Calu3 (cell line): ENCODE measurements around the gene SCIMP. TPM values are rescaled to one million over a fixed set of nuclear protein-coding genes. Genes with fewer than 3 reads are reported as not detected.

Source experiments
- BruUV-seq: library from RNA; stranded (reverse); fragments of 400-500 nt; replicated peaks from 2 replicates; lab custom pipeline; 2021; lab: Mats Ljungman, UMichigan
- CTCF ChIA-PET: fragments of 300-600 bp; sonication (Branson Sonifier 250); formaldehyde crosslinking; loops from one replicate; lab custom pipeline; 2022; ENCODE audit warnings: antibody characterized with exemption; lab: Charles Lee
- DNase-seq: peaks from one replicate; pipeline ENCODE4 v3.0.0; 2022
- H3K27ac Mint-ChIP-seq: one replicate; pipeline ENCODE4 v1.8.0; 2022; ENCODE audit warnings: mixed read lengths; ENCODE audit not compliant: unreplicated experiment
- H3K27me3 Mint-ChIP-seq: one replicate; pipeline ENCODE4 v1.8.0; 2022; ENCODE audit warnings: mixed read lengths; ENCODE audit not compliant: unreplicated experiment
- H3K36me3 Mint-ChIP-seq: one replicate; pipeline ENCODE4 v1.8.0; 2022; ENCODE audit warnings: mild to moderate bottlenecking, moderate library complexity, mixed read lengths; ENCODE audit not compliant: insufficient read depth, unreplicated experiment
- H3K4me1 Mint-ChIP-seq: one replicate; pipeline ENCODE4 v1.8.0; 2022; ENCODE audit warnings: mild to moderate bottlenecking, low read depth, mixed read lengths; ENCODE audit not compliant: unreplicated experiment
- H3K4me3 Mint-ChIP-seq: one replicate; pipeline ENCODE4 v1.8.0; 2022; ENCODE audit warnings: mild to moderate bottlenecking, low read depth, moderate library complexity, mixed read lengths; ENCODE audit not compliant: unreplicated experiment
- H3K9me3 Mint-ChIP-seq: one replicate; pipeline ENCODE4 v1.8.0; 2022; ENCODE audit warnings: low read depth, mixed read lengths; ENCODE audit not compliant: unreplicated experiment
- CTCF ChIP-seq: fragments of 200-600 bp; IDR thresholded peaks from one replicate; pipeline ENCODE4 v1.8.0; 2022; ENCODE audit warnings: antibody characterized with exemption; ENCODE audit not compliant: unreplicated experiment
- intact Hi-C: fragments of 100-400 bp; cut with micrococcal nuclease; formaldehyde crosslinking; loops from one replicate; pipeline ENCODE4 v1.10.0; 2022; ENCODE audit not compliant: unreplicated experiment
- total RNA-seq: library from RNA; stranded (reverse); gene quantifications from 2 replicates; pipeline ENCODE4 v1.2.3, GENCODE V29; 2022

The SCIMP gene
- total RNA-seq, 1 experiment from 2014 or later, result not detected

- CTCF ChIA-PET, result no interaction called here
- H3K27ac Mint-ChIP-seq, result no peak overlapping the region
- no peaks in the 10 kb centered on the region for H3K36me3 Mint-ChIP-seq
- no peaks in the 10 kb centered on the region for H3K27me3 Mint-ChIP-seq
- H3K4me3 Mint-ChIP-seq, result no peak overlapping the region
- no peak for TF ChIP-seq CTCF
- no peaks in the 10 kb centered on the region for H3K4me1 Mint-ChIP-seq
- intact Hi-C loops, result no loop called here
- BruUV-seq, result no TSS peak
- H3K9me3 Mint-ChIP-seq, result peaks cover 8% of the 10 kb centered on the region
- DNase-seq, result no peak
Measured at GRCh38 chr17:5201011-5201410, 33.6 kb downstream of the SCIMP start.

GRCh38 chr17:5200360-5200759, 34.3 kb downstream of the SCIMP start:
- intact Hi-C loops, result no loop called here
- H3K4me1 Mint-ChIP-seq, result no peaks in the 10 kb centered on the region
- CTCF ChIA-PET, result no interaction called here
- no TSS peak for BruUV-seq
- no peak overlapping the region for H3K27ac Mint-ChIP-seq
- H3K4me3 Mint-ChIP-seq, result no peak overlapping the region
- no peaks in the 10 kb centered on the region for H3K27me3 Mint-ChIP-seq
- no peaks in the 10 kb centered on the region for H3K36me3 Mint-ChIP-seq
- TF ChIP-seq CTCF, result no peak
- no peak for DNase-seq
- H3K9me3 Mint-ChIP-seq, result peaks cover 8% of the 10 kb centered on the region

- H3K4me3 Mint-ChIP-seq, result no peak overlapping the region
- intact Hi-C loops, result no loop called here
- no peaks in the 10 kb centered on the region for H3K27me3 Mint-ChIP-seq
- no peak overlapping the region for H3K27ac Mint-ChIP-seq
- H3K9me3 Mint-ChIP-seq, result peaks cover 2% of the 10 kb centered on the region
- CTCF ChIA-PET, result no interaction called here
- TF ChIP-seq CTCF, result no peak
- no peaks in the 10 kb centered on the region for H3K4me1 Mint-ChIP-seq
- no peak for DNase-seq
- H3K36me3 Mint-ChIP-seq, result no peaks in the 10 kb centered on the region
- BruUV-seq, result no TSS peak
Measured at GRCh38 chr17:5198472-5198871, 36.2 kb downstream of the SCIMP start.

GRCh38 chr17:5194346-5194745, 40.3 kb downstream of the SCIMP start:
- intact Hi-C loops, result no loop called here
- Mint-ChIP-seq H3K4me3 (no peak overlapping the region), H3K4me1 (no peaks in the 10 kb centered on the region), H3K27ac (no peak overlapping the region), H3K36me3 (peaks cover 30% of the 10 kb centered on the region), H3K9me3 (peaks cover 6% of the 10 kb centered on the region), H3K27me3 (no peaks in the 10 kb centered on the region)
- CTCF ChIA-PET, result interaction anchor here (0.7 kb wide), 1 partner anchor 714 kb away, joined by 4 read pairs; no protein-coding TSS in a partner anchor
- BruUV-seq, result no TSS peak
- no peak for DNase-seq
- TF ChIP-seq CTCF, result no peak
